SK-N-MC (cell line): ENCODE measurements around the gene DTD1.

Experiments used
- DNase-seq: peaks from one replicate; pipeline ENCODE4 v3.0.0-alpha.2; 2011; ENCODE audit warnings: low read depth, low spot score
- H3K27ac ChIP-seq: fragments of 200-600 bp; sonication (generic); 2 replicates; pipeline ENCODE4 v1.5.1; 2016; ENCODE audit warnings: mixed run types
- H3K36me3 ChIP-seq: fragments of 200-600 bp; sonication (generic); 2 replicates; pipeline ENCODE4 v1.6.1; 2017; ENCODE audit warnings: antibody characterized with exemption, low read length, mixed read lengths; ENCODE audit not compliant: insufficient read depth
- H3K4me3 ChIP-seq: fragments of 200-600 bp; sonication (generic); 2 replicates; pipeline ENCODE4 v1.5.1; 2016
- H3K9ac ChIP-seq: fragments of 200-600 bp; sonication (generic); 2 replicates; pipeline ENCODE4 v1.8.0; 2017; ENCODE audit warnings: mixed run types, mixed read lengths; ENCODE audit not compliant: insufficient read length
- H3K9me3 ChIP-seq: fragments of 200-600 bp; sonication (generic); 2 replicates; pipeline ENCODE4 v1.6.1; 2017; ENCODE audit warnings: low read depth, mild to moderate bottlenecking, antibody characterized with exemption, low read length, moderate library complexity, mixed read lengths
- EZH2 ChIP-seq: fragments of 200-600 bp; sonication (generic); IDR thresholded peaks from one replicate; pipeline ENCODE4 v1.6.1; 2017; ENCODE audit warnings: antibody characterized with exemption
- FOXP2 ChIP-seq: optimal IDR thresholded peaks from 2 replicates; pipeline ENCODE3; 2011; ENCODE audit warnings: mild to moderate bottlenecking, moderate library complexity; ENCODE audit not compliant: insufficient read depth; ENCODE audit errors: extremely low read length, control extremely low read depth
- POLR2AphosphoS5 ChIP-seq: IDR thresholded peaks from 2 replicates; pipeline ENCODE4 v1.6.1; 2012; ENCODE audit warnings: mild to moderate bottlenecking, low read depth, low read length, borderline replicate concordance

DTD1 gene

GRCh38 chr20:18729231-18729825 lies 141.5 kb downstream of the DTD1 start:
- Histone ChIP-seq H3K36me3 (no peaks in the 10 kb centered on the region), H3K27ac (no peak overlapping the region), H3K9me3 (no peaks in the 10 kb centered on the region), H3K4me3 (no peak overlapping the region), H3K9ac (no peak overlapping the region)
- TF ChIP-seq FOXP2, result no peak
- TF ChIP-seq EZH2, result no peak
- no peak for TF ChIP-seq POLR2AphosphoS5
- no peak for DNase-seq

DNA sequence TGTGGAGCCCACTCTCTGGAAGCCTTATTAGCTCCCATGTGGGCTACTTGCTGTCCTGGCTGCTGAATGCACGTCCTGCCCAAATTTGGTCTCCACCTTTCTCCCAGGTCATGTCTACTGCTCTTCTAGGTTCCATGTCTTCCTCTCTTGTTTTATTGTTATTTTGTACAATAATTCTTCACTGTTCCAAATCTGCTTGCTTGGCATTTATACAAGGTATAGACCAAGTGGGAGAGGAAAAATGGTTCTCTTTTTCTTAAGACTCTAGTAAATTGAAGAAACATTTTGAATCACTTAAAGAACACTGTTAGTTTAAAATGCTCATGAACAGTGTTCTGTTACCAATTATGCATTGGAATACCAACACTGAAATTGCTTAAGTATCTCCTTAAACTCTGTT lies 144.1 kb downstream of the DTD1 start:
- H3K27ac ChIP-seq, result no peak overlapping the region
- no peaks in the 10 kb centered on the region for H3K36me3 ChIP-seq
- no peaks in the 10 kb centered on the region for H3K9me3 ChIP-seq
- DNase-seq, result no peak
- TF ChIP-seq POLR2AphosphoS5, result no peak
- TF ChIP-seq EZH2, result no peak
- no peak for TF ChIP-seq FOXP2
- no peak overlapping the region for H3K9ac ChIP-seq
- H3K4me3 ChIP-seq, result no peak overlapping the region

DNA sequence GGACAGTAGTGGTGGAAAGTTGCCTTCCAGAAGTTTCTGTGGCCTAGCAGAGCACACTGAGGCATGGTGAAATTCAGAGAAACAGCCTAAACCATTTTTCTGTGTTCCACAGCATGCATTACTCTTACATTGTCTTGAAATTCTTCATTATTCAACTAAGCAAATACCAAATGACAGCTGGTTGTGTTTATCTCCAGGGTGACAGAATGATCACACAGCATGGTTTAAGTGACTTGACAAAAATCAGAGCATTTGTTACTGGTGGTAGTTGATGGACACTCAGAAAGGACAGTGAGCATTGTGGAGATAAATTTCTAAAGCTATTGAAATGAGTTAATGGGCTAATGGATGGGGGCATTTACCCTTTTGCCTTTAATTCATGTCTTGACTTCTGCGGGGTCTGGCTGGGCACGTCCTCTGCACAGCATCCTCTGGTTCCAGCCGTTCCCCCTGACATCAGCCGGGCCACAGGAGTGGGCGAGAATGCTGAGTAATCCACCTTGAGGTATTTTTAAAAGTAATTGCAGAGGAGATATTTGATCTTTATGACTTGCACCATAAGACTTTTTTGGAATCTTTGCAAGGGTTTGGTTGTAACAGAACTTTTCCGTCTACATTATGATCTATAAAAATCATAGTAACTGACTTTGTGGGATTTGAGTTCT lies 146.8 kb downstream of the DTD1 start:
- Histone ChIP-seq H3K27ac (no peak overlapping the region), H3K9me3 (no peaks in the 10 kb centered on the region), H3K4me3 (no peak overlapping the region), H3K36me3 (no peaks in the 10 kb centered on the region), H3K9ac (no peak overlapping the region)
- TF ChIP-seq EZH2 (no peak), POLR2AphosphoS5 (no peak), FOXP2 (no peak)
- no peak for DNase-seq

- Histone ChIP-seq H3K9ac (no peak overlapping the region), H3K36me3 (no peaks in the 10 kb centered on the region), H3K4me3 (no peak overlapping the region), H3K27ac (no peak overlapping the region), H3K9me3 (no peaks in the 10 kb centered on the region)
- TF ChIP-seq POLR2AphosphoS5 (no peak), EZH2 (no peak), FOXP2 (no peak)
- DNase-seq, result no peak
Observed at GRCh38 chr20:18737140-18737539, 149.3 kb downstream of the DTD1 start.

DNA sequence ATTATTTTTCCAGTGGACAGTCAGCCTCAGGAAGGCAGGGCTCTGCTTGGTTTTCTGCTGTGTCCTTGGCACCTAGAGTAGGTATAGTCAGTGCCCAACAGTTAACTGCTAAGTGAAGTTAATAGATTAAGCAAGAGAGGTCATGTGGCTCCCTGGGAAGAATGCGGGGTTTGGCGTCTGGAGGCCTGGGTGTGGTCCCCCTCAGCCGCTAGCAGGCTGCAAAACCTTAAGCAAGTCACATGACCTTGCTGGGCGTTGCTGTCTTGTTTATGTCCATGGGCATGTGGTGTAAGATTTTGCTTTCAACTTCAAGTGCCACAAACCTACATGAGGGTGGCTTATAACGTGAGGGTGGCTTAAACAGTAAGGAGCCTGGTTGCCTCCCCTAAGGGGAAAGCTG lies 150.2 kb downstream of the DTD1 start:
- Histone ChIP-seq H3K9ac (no peak overlapping the region), H3K36me3 (no peaks in the 10 kb centered on the region), H3K9me3 (no peaks in the 10 kb centered on the region), H3K4me3 (no peak overlapping the region), H3K27ac (no peak overlapping the region)
- no peak for DNase-seq
- no peak for TF ChIP-seq FOXP2
- TF ChIP-seq POLR2AphosphoS5, result no peak
- no peak for TF ChIP-seq EZH2

- Histone ChIP-seq H3K4me3 (no peak overlapping the region), H3K36me3 (no peaks in the 10 kb centered on the region), H3K27ac (no peak overlapping the region), H3K9ac (no peak overlapping the region), H3K9me3 (no peaks in the 10 kb centered on the region)
- no peak for TF ChIP-seq POLR2AphosphoS5
- no peak for TF ChIP-seq FOXP2
- TF ChIP-seq EZH2, result no peak
- DNase-seq, result no peak
Observed at GRCh38 chr20:18738888-18739287, 151.0 kb downstream of the DTD1 start.

- TF ChIP-seq POLR2AphosphoS5 (no peak), FOXP2 (no peak), EZH2 (no peak)
- Histone ChIP-seq H3K9ac (no peak overlapping the region), H3K27ac (no peak overlapping the region), H3K4me3 (no peak overlapping the region), H3K36me3 (no peaks in the 10 kb centered on the region), H3K9me3 (no peaks in the 10 kb centered on the region)
- DNase-seq, result no peak
Observed at GRCh38 chr20:18739751-18740166, 151.9 kb downstream of the DTD1 start.

- Histone ChIP-seq H3K9me3 (no peaks in the 10 kb centered on the region), H3K36me3 (no peaks in the 10 kb centered on the region), H3K27ac (no peak overlapping the region), H3K4me3 (no peak overlapping the region), H3K9ac (no peak overlapping the region)
- TF ChIP-seq POLR2AphosphoS5 (no peak), FOXP2 (no peak), EZH2 (no peak)
- no peak for DNase-seq
Observed at GRCh38 chr20:18740726-18741125, 152.9 kb downstream of the DTD1 start.

DNA sequence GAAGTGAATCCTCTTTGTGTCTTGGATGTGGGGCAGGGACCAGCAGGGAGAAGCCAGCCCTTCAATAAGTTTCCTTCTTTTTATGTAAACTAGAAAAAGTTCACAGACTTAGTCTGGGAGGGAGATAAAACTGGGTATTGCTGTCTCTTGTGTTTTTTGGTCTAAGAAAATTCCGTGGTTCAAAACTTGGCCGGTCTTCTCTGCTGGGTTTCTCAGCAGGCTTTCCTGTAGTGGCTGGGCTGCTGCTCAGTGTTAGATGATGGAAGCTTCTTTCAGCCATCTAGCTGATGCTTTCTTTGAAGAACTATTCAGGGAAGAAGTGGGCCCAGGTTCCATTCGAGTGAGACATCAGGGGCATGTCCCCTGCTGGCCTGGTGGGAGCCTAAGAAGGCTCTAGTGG lies 155.0 kb downstream of the DTD1 start:
- no peak overlapping the region for H3K27ac ChIP-seq
- no peak for TF ChIP-seq FOXP2
- no peak for TF ChIP-seq POLR2AphosphoS5
- TF ChIP-seq EZH2, result no peak
- no peak overlapping the region for H3K9ac ChIP-seq
- no peak overlapping the region for H3K4me3 ChIP-seq
- no peaks in the 10 kb centered on the region for H3K36me3 ChIP-seq
- DNase-seq, result no peak
- no peaks in the 10 kb centered on the region for H3K9me3 ChIP-seq
